GM23248 (cell line): Measurements from ENCODE around the gene WDR6. TPM values are rescaled to one million over a fixed set of nuclear protein-coding genes. Genes with fewer than 3 reads are reported as not detected.
A peak's percentile ranks its signal among the peaks of the same experiment; 100 is the strongest.

Experiments used
- DNase-seq: peaks from one replicate; pipeline ENCODE4 v3.0.0-alpha.2; 2015
- H2AFZ ChIP-seq: fragments of 200-600 bp; sonication (generic); 2 replicates; pipeline ENCODE4 v1.6.1; 2016; ENCODE audit warnings: antibody characterized with exemption
- H3F3A ChIP-seq: fragments of 200-600 bp; sonication (generic); 2 replicates; pipeline ENCODE4 v1.6.1; 2016; ENCODE audit warnings: mild to moderate bottlenecking, antibody characterized with exemption, mixed run types; ENCODE audit not compliant: insufficient read depth
- H3K27ac ChIP-seq: fragments of 200-600 bp; sonication (generic); 2 replicates; pipeline ENCODE4 v1.5.1; 2016; ENCODE audit warnings: mild to moderate bottlenecking
- H3K27me3 ChIP-seq: fragments of 200-600 bp; sonication (generic); replicated peaks from 2 replicates; pipeline ENCODE4 v1.6.1; 2016; ENCODE audit warnings: mild to moderate bottlenecking; ENCODE audit not compliant: insufficient read depth
- H3K36me3 ChIP-seq: fragments of 200-600 bp; sonication (generic); 2 replicates; pipeline ENCODE4 v1.6.1; 2016; ENCODE audit warnings: low read depth, mild to moderate bottlenecking
- H3K4me1 ChIP-seq: fragments of 200-600 bp; sonication (generic); 2 replicates; pipeline ENCODE4 v1.6.1; 2016; ENCODE audit warnings: mild to moderate bottlenecking; ENCODE audit not compliant: insufficient read depth
- H3K4me2 ChIP-seq: fragments of 200-600 bp; sonication (generic); one replicate; pipeline ENCODE4 v1.6.1; 2016; ENCODE audit warnings: mild to moderate bottlenecking; ENCODE audit not compliant: unreplicated experiment
- H3K4me3 ChIP-seq: fragments of 200-600 bp; sonication (generic); 2 replicates; pipeline ENCODE4 v1.5.1; 2016; ENCODE audit warnings: mild to moderate bottlenecking
- H3K79me2 ChIP-seq: fragments of 200-600 bp; sonication (generic); 2 replicates; pipeline ENCODE4 v1.6.1; 2016; ENCODE audit warnings: mild to moderate bottlenecking; ENCODE audit not compliant: insufficient read depth
- H3K9ac ChIP-seq: fragments of 200-600 bp; sonication (generic); 2 replicates; pipeline ENCODE4 v1.6.1; 2016; ENCODE audit warnings: mild to moderate bottlenecking
- H3K9me2 ChIP-seq: fragments of 200-600 bp; sonication (generic); 2 replicates; pipeline ENCODE4 v1.6.1; 2016; ENCODE audit warnings: mixed run types, mild to moderate bottlenecking, moderate library complexity; ENCODE audit not compliant: insufficient read depth
- H3K9me3 ChIP-seq: fragments of 200-600 bp; sonication (generic); one replicate; pipeline ENCODE4 v1.6.1; 2017; ENCODE audit warnings: low read depth
- H4K20me1 ChIP-seq: fragments of 200-600 bp; sonication (generic); 2 replicates; pipeline ENCODE4 v1.6.0; 2016; ENCODE audit not compliant: insufficient read depth
- EZH2 ChIP-seq: fragments of 200-600 bp; sonication (generic); IDR thresholded peaks from 2 replicates; pipeline ENCODE4 v1.6.1; 2018; ENCODE audit warnings: antibody characterized with exemption, mild to moderate bottlenecking; ENCODE audit not compliant: insufficient read depth, poor library complexity, severe bottlenecking
- EZH2phosphoT487 ChIP-seq: fragments of 200-600 bp; sonication (generic); IDR thresholded peaks from 2 replicates; pipeline ENCODE4 v1.6.1; 2018; ENCODE audit warnings: antibody characterized with exemption, moderate library complexity, mild to moderate bottlenecking, low read depth; ENCODE audit not compliant: insufficient read depth
- WGBS, 2 experiments: methylation state at CpG; one replicate each; pipeline ENCODE4 v1.1.6; 2015 to 2017; ENCODE audit warnings: low lambda C conversion rate in 2 of 2, low coverage in 1 of 2; ENCODE audit errors: missing lambda C conversion rate in 2 of 2; 5-methylcytosine and 5-hydroxymethylcytosine counted together
- in situ Hi-C: fragments of 300-500 bp; cut with MboI; formaldehyde crosslinking; loops from 2 replicates; pipeline ENCODE4 v1.15.0; 2020
- polyA plus RNA-seq: library from polyadenylated mRNA; unstranded; fragments of >200 nt; fragmentation: Nextera tagmentation; extraction: Ambion mirVana; gene quantifications from 2 replicates; pipeline ENCODE4 v1.2.1, GENCODE V29; 2016
- total RNA-seq: library from RNA; depleted of rRNA; stranded (reverse); fragments of >200 nt; shearing (Covaris generic); gene quantifications from 2 replicates; pipeline ENCODE4 v1.2.3, GENCODE V29; 2014

Gene WDR6
- total and polyA plus RNA-seq, 2 experiments from 2014 or later: 51.3 to 60.8 TPM

- peaks cover 11% of the 10 kb centered on the region; the same call in 1 of the 2 replicates for H3K36me3 ChIP-seq
Measured at GRCh38 chr3:49013113-49013737, 6.0 kb downstream of the WDR6 start.

GRCh38 chr3:49013738-49014660 lies 6.8 kb downstream of the WDR6 start:
- 86 to 88% methylated on average over 24 of the region's 24 CpGs for WGBS, 2 experiments
- Histone ChIP-seq H3K9ac (no peak overlapping the region), H2AFZ (no peak overlapping the region), H3K9me2 (no peaks in the 10 kb centered on the region), H3K4me3 (no peak overlapping the region), H4K20me1 (no peaks in the 10 kb centered on the region), H3K79me2 (peaks cover 68% of the 10 kb centered on the region), H3K4me1 (no peaks in the 10 kb centered on the region), H3F3A (peaks cover 11% of the 10 kb centered on the region), H3K9me3 (no peaks in the 10 kb centered on the region), H3K36me3 (peaks cover 11% of the 10 kb centered on the region; the same call in 1 of the 2 replicates), H3K27ac (no peak overlapping the region), H3K27me3 (no peaks in the 10 kb centered on the region), H3K4me2 (no peak overlapping the region)
- peak; percentile 63 for DNase-seq
- in situ Hi-C loops: no loop called here
- no peak for TF ChIP-seq EZH2
- TF ChIP-seq EZH2phosphoT487: no peak

More at GRCh38 chr3:49013113-49013737, 6.0 kb downstream of the WDR6 start:
- in situ Hi-C loops: no loop called here
- no peaks in the 10 kb centered on the region for H4K20me1 ChIP-seq
- H3K4me2 ChIP-seq: no peak overlapping the region
- H3K27ac ChIP-seq: no peak overlapping the region
- WGBS, 2 experiments: 75 to 79% methylated on average over 19 of the region's 19 CpGs
- H3K27me3 ChIP-seq: no peaks in the 10 kb centered on the region
- no peak for DNase-seq
- H3K9ac ChIP-seq: no peak overlapping the region
- H2AFZ ChIP-seq: no peak overlapping the region
- 0 out of 2 replicates have a peak, but pooled peaks cover 3% of the 10 kb centered on the region for H3K4me1 ChIP-seq
- no peaks in the 10 kb centered on the region for H3K9me2 ChIP-seq
- no peak overlapping the region for H3K4me3 ChIP-seq
- H3K79me2 ChIP-seq: peaks cover 73% of the 10 kb centered on the region
- TF ChIP-seq EZH2: no peak
- no peak for TF ChIP-seq EZH2phosphoT487
- peaks cover 13% of the 10 kb centered on the region for H3F3A ChIP-seq
- H3K9me3 ChIP-seq: no peaks in the 10 kb centered on the region

GRCh38 chr3:49015072-49015471 lies 7.9 kb downstream of the WDR6 start:
- H3K9ac ChIP-seq: no peak overlapping the region
- no peak overlapping the region for H3K27ac ChIP-seq
- TF ChIP-seq EZH2: no peak
- H3K27me3 ChIP-seq: no peaks in the 10 kb centered on the region
- H3K4me3 ChIP-seq: no peak overlapping the region
- H3K4me2 ChIP-seq: no peak overlapping the region
- H3K79me2 ChIP-seq: peaks cover 68% of the 10 kb centered on the region
- H3K9me3 ChIP-seq: no peaks in the 10 kb centered on the region
- WGBS, 2 experiments: 77 to 79% methylated on average over 8 of the region's 8 CpGs
- no peaks in the 10 kb centered on the region for H3K4me1 ChIP-seq
- peaks cover 18% of the 10 kb centered on the region for H3F3A ChIP-seq
- H4K20me1 ChIP-seq: no peaks in the 10 kb centered on the region
- in situ Hi-C loops: no loop called here
- no peaks in the 10 kb centered on the region for H3K9me2 ChIP-seq
- H2AFZ ChIP-seq: no peak overlapping the region
- no peak for DNase-seq
- H3K36me3 ChIP-seq: peaks cover 11% of the 10 kb centered on the region; the same call in 1 of the 2 replicates

GRCh38 chr3:49015765-49016164 lies 8.6 kb downstream of the WDR6 start:
- H4K20me1 ChIP-seq: no peaks in the 10 kb centered on the region
- H3K9me2 ChIP-seq: no peaks in the 10 kb centered on the region
- no peak for TF ChIP-seq EZH2
- TF ChIP-seq EZH2phosphoT487: no peak
- no peak overlapping the region for H3K4me2 ChIP-seq
- H3K27ac ChIP-seq: no peak overlapping the region
- no peaks in the 10 kb centered on the region for H3K27me3 ChIP-seq
- H2AFZ ChIP-seq: no peak overlapping the region
- H3K79me2 ChIP-seq: peaks cover 68% of the 10 kb centered on the region
- H3K4me1 ChIP-seq: no peaks in the 10 kb centered on the region
- no peak overlapping the region for H3K4me3 ChIP-seq
- WGBS, 2 experiments: 57 to 58% methylated on average over 6 of the region's 6 CpGs
- no peak overlapping the region for H3K9ac ChIP-seq
- no peaks in the 10 kb centered on the region for H3K9me3 ChIP-seq
- H3F3A ChIP-seq: peaks cover 18% of the 10 kb centered on the region
- DNase-seq: peak; percentile 30
- H3K36me3 ChIP-seq: peaks cover 11% of the 10 kb centered on the region; the same call in 1 of the 2 replicates
- in situ Hi-C loops: no loop called here
